HG02642 (cell line): ENCODE data around the gene ARHGEF5.

Source experiments
- ATAC-seq: cut with Tn5 transposase; IDR thresholded peaks from one replicate; pipeline ENCODE4 v1.9.1; 2021; ENCODE audit warnings: mild to moderate bottlenecking; ENCODE audit not compliant: unreplicated experiment, poor library complexity

ARHGEF5 gene

DNA sequence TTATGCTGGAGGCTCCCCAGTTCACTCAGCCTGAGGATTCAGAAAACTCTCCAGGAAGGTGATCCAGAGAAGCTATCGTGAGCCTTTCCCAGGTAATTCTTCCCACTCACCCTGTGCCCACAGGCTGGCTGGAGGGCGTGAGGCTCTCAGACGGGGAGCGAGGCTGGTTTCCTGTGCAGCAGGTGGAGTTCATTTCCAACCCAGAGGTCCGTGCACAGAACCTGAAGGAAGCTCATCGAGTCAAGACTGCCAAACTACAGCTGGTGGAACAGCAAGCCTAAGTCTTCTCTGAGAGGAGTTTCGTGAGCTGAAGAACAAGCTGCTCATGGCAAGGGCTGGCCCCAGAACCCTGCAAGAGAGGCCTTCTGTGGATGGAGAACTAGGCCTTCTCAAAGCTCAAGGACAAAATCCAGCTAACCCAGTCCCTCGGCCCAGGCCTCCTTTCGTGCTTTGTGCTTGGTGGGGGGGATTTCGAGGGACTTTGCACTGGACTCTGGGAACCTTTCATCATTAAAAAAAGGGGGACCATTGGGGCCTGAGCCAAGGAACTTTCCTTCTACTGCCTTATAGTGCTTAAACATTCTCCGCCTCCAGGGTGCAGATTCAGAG, 24.7 kb downstream of the ARHGEF5 start:
- ATAC-seq = no peak

- peak; percentile 69 for ATAC-seq
Observed at GRCh38 chr7:144384071-144384470, 28.9 kb downstream of the ARHGEF5 start.

- ATAC-seq = no peak
Observed at GRCh38 chr7:144384555-144385245, 29.5 kb downstream of the ARHGEF5 start.

DNA sequence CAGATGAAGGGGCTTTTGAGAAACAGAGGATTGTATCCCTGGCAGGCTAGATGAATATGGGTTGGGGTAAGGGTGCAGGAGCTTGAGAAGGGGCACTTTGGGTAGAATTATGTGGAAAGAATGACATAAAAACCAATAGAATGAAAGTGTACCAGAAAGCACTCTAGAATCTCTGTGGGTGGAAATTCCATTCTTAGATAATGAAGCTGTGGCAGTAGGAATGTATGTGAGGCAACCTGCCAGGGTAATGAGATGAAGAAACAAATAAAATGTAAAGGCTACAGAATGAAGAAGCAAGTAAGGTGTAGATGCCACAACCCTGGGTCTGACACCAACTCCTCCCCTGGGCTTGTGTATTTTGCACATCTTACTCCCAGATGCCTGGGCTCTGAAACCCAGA, 31.5 kb downstream of the ARHGEF5 start:
- no peak for ATAC-seq

- no peak for ATAC-seq
Observed at GRCh38 chr7:144388950-144389349, 33.7 kb downstream of the ARHGEF5 start.

- ATAC-seq = no peak
Observed at GRCh38 chr7:144390481-144390880, 35.3 kb downstream of the ARHGEF5 start.

GRCh38 chr7:144391014-144391413, 35.8 kb downstream of the ARHGEF5 start:
- no peak for ATAC-seq

DNA sequence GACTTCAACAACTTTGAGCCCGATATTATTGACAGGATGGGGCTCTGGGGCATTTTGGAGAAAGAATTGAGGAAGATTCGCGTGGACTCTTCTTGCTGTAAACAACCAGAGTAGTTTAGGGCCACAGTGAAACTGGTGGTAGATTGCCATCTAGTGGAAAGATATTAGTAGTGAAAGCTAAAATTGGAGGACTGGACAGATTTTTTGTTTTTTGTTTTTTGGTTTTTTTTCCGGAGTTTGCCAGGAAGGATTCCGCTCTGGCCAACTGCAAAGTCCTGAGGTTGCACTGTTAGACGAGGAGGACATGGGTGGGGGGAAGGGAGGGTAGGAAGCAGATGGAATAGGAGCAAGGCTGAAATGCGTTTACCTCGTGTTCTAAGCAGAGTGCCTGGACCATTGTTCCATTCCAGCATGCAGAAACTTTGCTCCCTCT, 36.6 kb downstream of the ARHGEF5 start:
- ATAC-seq = no peak

- no peak for ATAC-seq
Observed at GRCh38 chr7:144397086-144397485, 41.9 kb downstream of the ARHGEF5 start.

- no peak for ATAC-seq
Observed at GRCh38 chr7:144398291-144398690, 43.1 kb downstream of the ARHGEF5 start.

DNA sequence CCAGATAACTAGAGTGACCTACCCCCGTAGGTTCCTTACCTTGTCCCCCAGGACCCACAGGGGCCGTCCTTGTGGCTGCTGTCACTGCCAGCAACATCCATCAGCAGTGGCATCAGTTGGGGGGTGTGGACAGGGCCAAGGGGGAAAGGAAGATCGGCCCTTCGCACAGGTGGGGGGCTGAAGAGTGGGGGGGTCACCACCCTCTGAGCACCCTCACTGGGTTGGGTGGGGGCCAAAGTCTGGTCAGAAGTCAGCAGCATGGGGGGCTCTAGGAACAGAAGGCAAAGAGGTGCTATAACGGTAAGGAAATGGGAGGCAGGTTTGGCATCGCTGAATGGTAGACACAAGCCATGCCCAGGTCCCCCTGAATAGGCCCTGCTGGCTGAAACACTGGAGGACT, 43.7 kb downstream of the ARHGEF5 start:
- ATAC-seq = no peak

DNA sequence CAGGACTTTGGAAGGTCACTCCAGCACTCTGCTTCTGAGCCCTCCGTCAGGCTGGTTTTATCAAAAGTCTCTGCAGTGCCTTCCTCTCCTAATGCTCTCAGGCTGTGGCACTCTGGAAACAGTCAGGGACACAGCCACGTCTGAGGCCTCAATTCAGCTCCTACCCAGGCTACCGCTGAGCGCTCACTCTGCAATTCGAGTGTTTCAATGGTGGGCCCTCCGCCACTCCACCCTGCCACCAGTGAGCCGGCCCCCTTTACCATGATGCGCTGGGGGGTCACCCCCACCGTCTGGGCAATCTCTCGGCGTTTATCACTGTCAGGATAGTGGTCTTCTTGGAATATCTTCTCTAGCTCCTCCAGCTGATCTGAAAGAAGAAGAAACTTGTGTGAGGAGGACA, 44.7 kb downstream of the ARHGEF5 start:
- ATAC-seq = no peak

DNA sequence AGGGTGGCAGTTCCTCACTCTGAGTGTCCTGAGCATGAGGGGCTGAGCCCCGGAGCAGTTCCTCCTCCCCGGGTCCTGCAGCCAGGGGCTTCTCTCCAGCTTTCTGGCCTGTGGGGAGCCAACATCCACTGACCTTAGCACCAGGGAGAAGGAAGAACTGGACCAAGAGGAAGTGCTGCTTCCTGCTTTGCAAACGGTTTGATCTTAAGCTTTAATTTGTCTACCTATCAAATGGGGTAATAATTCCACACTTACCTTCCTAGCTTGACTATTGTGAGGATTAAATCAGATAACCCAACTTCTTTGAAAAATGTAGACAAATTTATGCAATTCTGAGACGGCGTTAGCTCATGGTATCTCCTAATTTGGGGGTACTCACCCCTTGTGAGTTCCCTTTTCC, 46.3 kb downstream of the ARHGEF5 start:
- no peak for ATAC-seq

- no peak for ATAC-seq
Observed at GRCh38 chr7:144403102-144403501, 47.9 kb downstream of the ARHGEF5 start.

DNA sequence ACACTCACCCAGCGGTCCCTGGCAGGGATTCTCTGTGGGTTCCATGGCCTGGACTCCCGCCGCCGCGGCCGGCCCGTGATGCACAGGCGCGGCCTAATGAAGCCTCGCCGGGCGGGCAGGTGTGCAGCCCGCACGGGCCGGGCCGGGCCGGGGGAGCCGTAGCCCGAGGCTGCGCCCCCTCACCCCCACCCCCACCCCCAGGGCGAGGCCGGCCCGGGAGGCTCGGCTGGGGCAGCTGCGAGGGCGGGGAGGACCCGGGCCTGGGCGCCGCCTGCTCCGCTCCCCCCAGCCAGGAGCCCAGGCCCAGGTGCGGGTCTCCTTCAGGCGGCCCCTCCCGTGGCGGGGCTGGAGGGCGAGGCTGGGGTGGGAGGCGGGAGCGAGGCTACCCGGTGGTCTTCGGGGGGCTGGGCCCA, 48.5 kb downstream of the ARHGEF5 start, which contains the start of gene NOBOX:
Gene NOBOX (minus strand): TSS at position 45 of the 413 bp plus-strand sequence.
- no peak for ATAC-seq

DNA sequence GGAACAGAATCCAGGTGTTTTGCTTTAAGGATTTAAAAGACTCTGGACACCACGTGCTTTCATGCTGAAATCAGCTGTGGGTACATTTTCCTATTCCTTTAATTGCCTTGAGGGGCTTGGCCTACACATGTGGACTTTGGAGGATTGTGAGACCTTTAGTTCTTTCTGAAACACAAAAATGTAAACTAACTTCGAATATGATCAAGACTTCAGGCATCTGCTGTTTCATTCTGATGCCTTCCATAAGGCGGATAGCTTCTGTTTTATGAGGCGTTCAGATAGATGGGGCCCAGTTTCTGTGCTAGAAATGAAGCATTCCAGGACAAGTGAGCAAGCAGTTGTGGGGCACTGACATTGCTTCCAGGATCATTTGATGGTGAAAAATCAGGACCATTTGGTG, 49.7 kb downstream of the ARHGEF5 start:
- no peak for ATAC-seq

GRCh38 chr7:144407266-144407931, 52.2 kb downstream of the ARHGEF5 start:
- ATAC-seq = no peak

DNA sequence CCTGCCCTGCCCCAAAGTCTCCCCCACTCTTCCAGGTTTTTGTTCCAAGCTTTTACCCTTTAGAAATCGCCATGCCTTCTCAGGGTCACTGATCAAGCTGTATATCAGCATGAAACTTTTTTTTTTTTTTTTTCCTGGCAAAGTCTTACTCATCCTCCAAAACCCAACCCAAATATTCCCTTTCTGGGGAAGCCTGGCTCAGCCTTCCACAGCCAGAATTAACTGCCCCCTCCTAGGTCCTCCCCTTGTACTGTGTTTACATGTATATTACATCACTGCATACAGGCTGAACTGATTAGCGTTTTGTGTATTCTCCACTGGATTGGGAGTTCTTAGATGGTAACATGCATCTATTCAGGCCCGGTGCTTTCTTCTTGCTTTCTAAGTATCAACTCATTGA, 52.9 kb downstream of the ARHGEF5 start:
- no peak for ATAC-seq

DNA sequence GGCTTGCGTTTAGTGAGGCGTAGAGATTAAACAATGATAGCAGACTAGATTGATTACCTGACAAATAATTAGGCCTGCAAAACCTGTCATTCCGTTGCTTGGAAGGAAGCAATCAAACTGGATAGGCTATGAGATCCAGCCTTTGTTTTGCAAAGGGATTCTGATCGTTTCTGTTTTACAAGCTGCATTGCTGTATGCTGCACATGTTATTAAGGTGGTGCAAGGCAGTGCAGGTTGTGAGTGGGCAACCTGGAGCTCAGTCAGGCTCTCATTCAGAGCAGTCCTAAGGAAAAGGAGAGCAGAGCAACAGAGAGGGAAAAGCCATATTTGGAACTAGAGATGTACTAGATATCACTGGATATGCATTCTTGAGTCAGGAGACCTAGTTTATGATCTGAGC, 55.2 kb downstream of the ARHGEF5 start:
- ATAC-seq = no peak

- no peak for ATAC-seq
Observed at GRCh38 chr7:144414815-144415214, 59.6 kb downstream of the ARHGEF5 start.

DNA sequence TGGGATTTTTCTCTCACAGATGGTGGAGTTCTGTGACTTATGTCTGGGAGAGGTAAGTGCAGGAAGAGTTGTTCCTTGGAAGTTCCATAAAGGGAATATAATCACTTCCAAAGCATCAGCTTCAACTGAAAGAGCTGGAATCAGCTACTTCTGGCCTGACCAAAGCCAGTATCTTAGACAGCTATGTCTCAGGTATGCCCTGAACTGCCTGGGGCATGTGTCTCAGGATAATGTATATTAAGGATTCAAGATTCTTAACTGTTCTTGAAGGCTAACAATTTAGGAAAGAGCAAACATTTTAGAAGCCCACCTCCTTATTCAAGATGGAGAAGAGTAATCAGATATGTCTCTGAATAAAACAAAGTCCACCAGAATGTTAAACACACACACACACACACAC, 60.7 kb downstream of the ARHGEF5 start:
- ATAC-seq = no peak

DNA sequence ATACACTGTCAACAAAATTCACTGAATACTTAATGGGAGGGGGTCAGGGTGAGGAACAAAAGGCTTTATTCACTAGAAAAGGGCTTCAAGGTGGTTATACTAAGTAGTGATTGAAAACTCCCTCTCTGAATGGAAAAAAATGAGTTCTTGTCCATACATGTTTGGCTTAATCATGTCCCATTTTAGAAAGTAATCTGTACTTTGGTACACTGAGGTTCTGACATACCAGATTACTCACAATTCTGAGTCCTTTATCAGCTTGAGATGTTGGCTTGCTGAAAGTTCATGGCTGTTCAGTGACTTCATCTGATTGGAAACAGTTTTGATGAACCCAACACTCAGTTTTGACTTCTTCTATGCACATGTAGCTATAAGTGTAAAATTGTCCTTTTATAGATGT, 61.1 kb downstream of the ARHGEF5 start:
- no peak for ATAC-seq
